Measurements from ENCODE around the gene CAMK1D. TPM values are rescaled to one million over a fixed set of nuclear protein-coding genes. Genes with fewer than 3 reads are reported as not detected.

CAMK1D gene
- total RNA-seq, 1 experiment from 2014 or later, result 10.2 TPM

DNA sequence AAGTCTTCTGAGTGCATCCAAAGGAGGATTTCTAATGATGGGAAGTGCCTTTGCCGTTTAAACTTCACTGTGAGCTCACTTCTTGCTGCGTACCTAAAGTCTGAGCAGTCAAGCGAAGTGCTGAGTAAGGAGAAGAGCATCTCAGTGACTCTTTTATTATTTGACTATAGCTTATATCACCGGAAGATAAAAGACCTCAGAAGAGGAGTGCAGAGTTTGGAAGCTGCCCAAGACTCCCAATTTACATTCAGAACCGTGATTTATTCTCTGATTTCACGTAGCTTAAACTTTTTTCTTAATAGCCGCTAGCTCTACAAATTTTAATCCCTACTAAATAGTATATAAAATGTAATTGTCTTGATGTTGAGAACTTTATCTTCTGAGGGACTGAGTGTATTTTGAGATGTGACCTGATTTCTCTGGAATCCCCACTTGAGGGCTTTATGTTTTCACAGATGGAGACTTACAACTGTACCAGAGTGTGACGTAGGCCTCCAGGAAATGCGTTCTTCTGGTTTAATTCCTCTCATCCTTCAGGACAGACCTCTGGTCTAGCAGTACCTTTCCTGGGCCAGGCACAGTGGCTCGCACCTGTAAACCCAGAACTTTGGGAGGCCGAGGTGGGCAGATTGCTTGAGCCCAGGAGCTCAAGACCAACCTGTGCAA lies 51.1 kb downstream of the CAMK1D start (continued):
- TF ChIP-seq, protein P1, sequence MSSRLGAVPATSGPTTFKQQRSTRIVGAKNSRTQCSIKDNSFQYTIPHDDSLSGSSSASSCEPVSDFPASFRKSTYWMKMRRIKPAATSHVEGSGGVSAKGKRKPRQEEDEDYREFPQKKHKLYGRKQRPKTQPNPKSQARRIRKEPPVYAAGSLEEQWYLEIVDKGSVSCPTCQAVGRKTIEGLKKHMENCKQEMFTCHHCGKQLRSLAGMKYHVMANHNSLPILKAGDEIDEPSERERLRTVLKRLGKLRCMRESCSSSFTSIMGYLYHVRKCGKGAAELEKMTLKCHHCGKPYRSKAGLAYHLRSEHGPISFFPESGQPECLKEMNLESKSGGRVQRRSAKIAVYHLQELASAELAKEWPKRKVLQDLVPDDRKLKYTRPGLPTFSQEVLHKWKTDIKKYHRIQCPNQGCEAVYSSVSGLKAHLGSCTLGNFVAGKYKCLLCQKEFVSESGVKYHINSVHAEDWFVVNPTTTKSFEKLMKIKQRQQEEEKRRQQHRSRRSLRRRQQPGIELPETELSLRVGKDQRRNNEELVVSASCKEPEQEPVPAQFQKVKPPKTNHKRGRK (CRISPR knock-in tag; IDR thresholded peaks at IDR 0.05; ENCODE audit: borderline replicate concordance), result no peak
- TF ChIP-seq FOXP1 (CRISPR knock-in tag; IDR thresholded peaks at IDR 0.05; ENCODE audit: borderline replicate concordance), result no peak
- no peak for TF ChIP-seq ZMAT4 (CRISPR knock-in tag; IDR thresholded peaks at IDR 0.05)
- TF ChIP-seq GTF2I (CRISPR knock-in tag; conservative IDR thresholded peaks at IDR 0.05), result no peak
- no peak for TF ChIP-seq CREM (CRISPR knock-in tag; IDR thresholded peaks at IDR 0.05)
- no peak for TF ChIP-seq IRF2 (CRISPR knock-in tag; IDR thresholded peaks at IDR 0.05; ENCODE audit: borderline replicate concordance, low read depth)
- no peak for TF ChIP-seq FOXK1 (CRISPR knock-in tag; IDR thresholded peaks at IDR 0.05)
- TF ChIP-seq KAT7 (CRISPR knock-in tag; IDR thresholded peaks at IDR 0.05; ENCODE audit: borderline replicate concordance), result no peak

- H3K27ac Mint-ChIP-seq, result no peak overlapping the region
- CTCF ChIA-PET, result interaction anchor here (1.0 kb wide), 1 partner anchor 27 kb away, joined by 3 read pairs; no protein-coding TSS in a partner anchor
Measured at GRCh38 chr10:12401466-12401865, 52.1 kb downstream of the CAMK1D start.

More at GRCh38 chr10:12401466-12401865, 52.1 kb downstream of the CAMK1D start:
- H3K4me3 Mint-ChIP-seq, result no peak overlapping the region
- 0 out of 2 replicates have a peak, but pooled peaks cover 2% of the 10 kb centered on the region for H3K9me3 Mint-ChIP-seq
- POLR2A ChIA-PET, result no interaction called here
- no peaks in the 10 kb centered on the region for H3K27me3 Mint-ChIP-seq (ENCODE audit: low read depth)
- H3K36me3 Mint-ChIP-seq, result no peaks in the 10 kb centered on the region
- no peak for TF ChIP-seq OVOL2 (CRISPR knock-in tag; IDR thresholded peaks at IDR 0.05; ENCODE audit: borderline replicate concordance)
- no peak for TF ChIP-seq ETV6 (CRISPR knock-in tag; IDR thresholded peaks at IDR 0.05)
- TF ChIP-seq NR1H2 (CRISPR knock-in tag; IDR thresholded peaks at IDR 0.05), result no peak
- no peak for TF ChIP-seq CDX4 (CRISPR knock-in tag; IDR thresholded peaks at IDR 0.05; ENCODE audit: borderline replicate concordance)
- TF ChIP-seq, protein P2, sequence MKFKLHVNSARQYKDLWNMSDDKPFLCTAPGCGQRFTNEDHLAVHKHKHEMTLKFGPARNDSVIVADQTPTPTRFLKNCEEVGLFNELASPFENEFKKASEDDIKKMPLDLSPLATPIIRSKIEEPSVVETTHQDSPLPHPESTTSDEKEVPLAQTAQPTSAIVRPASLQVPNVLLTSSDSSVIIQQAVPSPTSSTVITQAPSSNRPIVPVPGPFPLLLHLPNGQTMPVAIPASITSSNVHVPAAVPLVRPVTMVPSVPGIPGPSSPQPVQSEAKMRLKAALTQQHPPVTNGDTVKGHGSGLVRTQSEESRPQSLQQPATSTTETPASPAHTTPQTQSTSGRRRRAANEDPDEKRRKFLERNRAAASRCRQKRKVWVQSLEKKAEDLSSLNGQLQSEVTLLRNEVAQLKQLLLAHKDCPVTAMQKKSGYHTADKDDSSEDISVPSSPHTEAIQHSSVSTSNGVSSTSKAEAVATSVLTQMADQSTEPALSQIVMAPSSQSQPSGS (CRISPR knock-in tag; IDR thresholded peaks at IDR 0.05; ENCODE audit: borderline replicate concordance, low read depth), result no peak
- TF ChIP-seq ZNF396 (CRISPR knock-in tag; IDR thresholded peaks at IDR 0.05; ENCODE audit: borderline replicate concordance), result no peak
- TF ChIP-seq ZNF219 (CRISPR knock-in tag; IDR thresholded peaks at IDR 0.05; ENCODE audit: borderline replicate concordance), result no peak
- TF ChIP-seq HMGA2 (CRISPR knock-in tag; IDR thresholded peaks at IDR 0.05), result no peak
- no peak for TF ChIP-seq GRHL2 (CRISPR knock-in tag; IDR thresholded peaks at IDR 0.05; ENCODE audit: insufficient replicate concordance, severe bottlenecking)
- no peak for TF ChIP-seq PRRX2 (CRISPR knock-in tag; IDR thresholded peaks at IDR 0.05)
- TF ChIP-seq, protein P3, sequence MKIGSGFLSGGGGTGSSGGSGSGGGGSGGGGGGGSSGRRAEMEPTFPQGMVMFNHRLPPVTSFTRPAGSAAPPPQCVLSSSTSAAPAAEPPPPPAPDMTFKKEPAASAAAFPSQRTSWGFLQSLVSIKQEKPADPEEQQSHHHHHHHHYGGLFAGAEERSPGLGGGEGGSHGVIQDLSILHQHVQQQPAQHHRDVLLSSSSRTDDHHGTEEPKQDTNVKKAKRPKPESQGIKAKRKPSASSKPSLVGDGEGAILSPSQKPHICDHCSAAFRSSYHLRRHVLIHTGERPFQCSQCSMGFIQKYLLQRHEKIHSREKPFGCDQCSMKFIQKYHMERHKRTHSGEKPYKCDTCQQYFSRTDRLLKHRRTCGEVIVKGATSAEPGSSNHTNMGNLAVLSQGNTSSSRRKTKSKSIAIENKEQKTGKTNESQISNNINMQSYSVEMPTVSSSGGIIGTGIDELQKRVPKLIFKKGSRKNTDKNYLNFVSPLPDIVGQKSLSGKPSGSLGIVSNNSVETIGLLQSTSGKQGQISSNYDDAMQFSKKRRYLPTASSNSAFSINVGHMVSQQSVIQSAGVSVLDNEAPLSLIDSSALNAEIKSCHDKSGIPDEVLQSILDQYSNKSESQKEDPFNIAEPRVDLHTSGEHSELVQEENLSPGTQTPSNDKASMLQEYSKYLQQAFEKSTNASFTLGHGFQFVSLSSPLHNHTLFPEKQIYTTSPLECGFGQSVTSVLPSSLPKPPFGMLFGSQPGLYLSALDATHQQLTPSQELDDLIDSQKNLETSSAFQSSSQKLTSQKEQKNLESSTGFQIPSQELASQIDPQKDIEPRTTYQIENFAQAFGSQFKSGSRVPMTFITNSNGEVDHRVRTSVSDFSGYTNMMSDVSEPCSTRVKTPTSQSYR (CRISPR knock-in tag; IDR thresholded peaks at IDR 0.05), result no peak
- H3K4me1 Mint-ChIP-seq, result peaks cover 11% of the 10 kb centered on the region
- no peak for ATAC-seq
- DNase-seq (ENCODE audit: low spot score), result no peak

All from WTC11 (cell line).